GM21360 (cell line): ENCODE measurements around the gene GREB1L.
"Not testable (repeated sequence)": the region's sequence is repeated elsewhere in the genome, so short reads cannot be mapped to it uniquely, and the experiment has no call there.

Source experiments
- ATAC-seq: cut with Tn5 transposase; IDR thresholded peaks from one replicate; pipeline ENCODE4 v1.9.1; 2021; ENCODE audit warnings: mild to moderate bottlenecking, moderate library complexity; ENCODE audit not compliant: unreplicated experiment

Gene GREB1L

GRCh38 chr18:21262979-21263378 lies 20.9 kb downstream of the GREB1L start:
- no peak for ATAC-seq

GRCh38 chr18:21264651-21265050 lies 22.6 kb downstream of the GREB1L start:
- no peak for ATAC-seq

- no peak for ATAC-seq
These were observed 24.1 kb downstream of the GREB1L start for GRCh38 chr18:21265971-21266673.

- ATAC-seq = no peak
These were observed 25.4 kb downstream of the GREB1L start for GRCh38 chr18:21267400-21267799.

- no peak for ATAC-seq
These were observed 27.3 kb downstream of the GREB1L start for GRCh38 chr18:21269349-21269748.

GRCh38 chr18:21270453-21270852 lies 28.4 kb downstream of the GREB1L start:
- no peak for ATAC-seq

- ATAC-seq = no peak
These were observed 30.1 kb downstream of the GREB1L start for GRCh38 chr18:21272016-21272579.

- no peak for ATAC-seq
These were observed 31.5 kb downstream of the GREB1L start for GRCh38 chr18:21273568-21273967.

GRCh38 chr18:21275645-21276044 lies 33.6 kb downstream of the GREB1L start:
- no peak for ATAC-seq

GRCh38 chr18:21277578-21277977 lies 35.5 kb downstream of the GREB1L start:
- no peak for ATAC-seq

GRCh38 chr18:21278218-21278617 lies 36.2 kb downstream of the GREB1L start:
- ATAC-seq = not testable (repeated sequence)

- no peak for ATAC-seq
These were observed 39.6 kb downstream of the GREB1L start for GRCh38 chr18:21281603-21282002.

- ATAC-seq = no peak
These were observed 42.5 kb downstream of the GREB1L start for GRCh38 chr18:21284540-21284939.

- no peak for ATAC-seq
These were observed 47.8 kb downstream of the GREB1L start for GRCh38 chr18:21289827-21290226.

- ATAC-seq = no peak
These were observed 49.1 kb downstream of the GREB1L start for GRCh38 chr18:21291106-21291505.

GRCh38 chr18:21293479-21293878 lies 51.4 kb downstream of the GREB1L start:
- ATAC-seq = no peak

- ATAC-seq = no peak
These were observed 53.1 kb downstream of the GREB1L start for GRCh38 chr18:21295101-21295500.

GRCh38 chr18:21296045-21296444 lies 54.0 kb downstream of the GREB1L start:
- no peak for ATAC-seq

- no peak for ATAC-seq
These were observed 56.3 kb downstream of the GREB1L start for GRCh38 chr18:21298351-21298750.

GRCh38 chr18:21300035-21300907 lies 58.2 kb downstream of the GREB1L start:
- no peak for ATAC-seq

- ATAC-seq = no peak
These were observed 58.8 kb downstream of the GREB1L start for GRCh38 chr18:21300908-21301200.

- no peak for ATAC-seq
These were observed 61.4 kb downstream of the GREB1L start for GRCh38 chr18:21303445-21303844.
